ENCODE results near the gene FAM174C.

The FAM174C gene

DNA sequence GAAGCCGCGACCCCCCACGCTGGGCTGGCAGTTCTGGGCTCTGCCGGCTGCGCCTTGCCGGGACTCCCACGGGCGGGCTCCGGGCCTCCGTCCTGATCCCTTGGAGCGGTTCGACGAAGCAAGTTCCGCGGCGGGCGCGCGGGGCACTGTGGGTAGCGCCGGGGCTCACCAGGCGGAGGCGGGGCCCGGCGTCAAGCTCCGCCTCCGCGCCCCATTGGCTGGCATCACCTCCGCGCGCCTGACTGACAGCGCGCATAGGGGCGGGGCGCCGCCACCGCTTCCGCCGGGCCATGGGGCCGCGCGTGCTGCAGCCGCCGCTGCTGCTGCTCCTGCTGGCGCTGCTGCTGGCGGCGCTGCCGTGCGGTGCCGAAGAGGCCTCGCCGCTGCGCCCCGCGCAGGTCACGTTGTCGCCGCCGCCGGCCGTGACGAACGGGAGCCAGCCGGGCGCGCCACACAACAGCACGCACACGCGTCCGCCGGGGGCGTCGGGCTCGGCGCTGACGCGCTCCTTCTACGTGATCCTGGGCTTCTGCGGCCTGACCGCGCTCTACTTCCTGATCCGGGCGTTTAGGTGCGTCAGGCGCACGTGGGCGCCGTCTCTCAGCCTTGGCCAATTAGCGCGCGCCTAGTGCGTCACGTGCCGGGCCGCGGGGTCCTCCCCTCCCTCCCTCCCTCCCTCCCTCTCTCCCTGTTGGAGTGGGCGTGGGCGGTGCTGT lies at the start of gene FAM174C:
TSS of gene FAM174C (plus strand) at position 271 of the 716 bp plus-strand sequence. CDS start at position 291, 20 bp downstream.
- DNase-seq, result peak; percentile 61 to 98 (median 94)

DNA sequence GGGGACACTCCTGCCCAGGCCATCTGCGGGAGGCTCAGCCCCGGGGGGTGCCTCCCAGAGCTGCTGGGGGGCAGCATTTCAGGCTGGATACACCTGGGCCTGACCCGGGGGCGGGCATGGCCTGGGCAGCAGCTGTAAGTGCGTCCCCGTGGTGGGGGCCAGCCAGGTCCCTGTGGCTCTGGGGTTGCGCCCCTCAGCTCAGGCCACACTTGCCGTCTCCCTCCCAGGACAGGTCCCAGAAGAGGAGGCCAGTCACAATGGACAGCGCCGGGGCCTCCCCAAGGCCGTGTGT lies 49.2 kb upstream of the FAM174C start:
- no peak for DNase-seq

DNA sequence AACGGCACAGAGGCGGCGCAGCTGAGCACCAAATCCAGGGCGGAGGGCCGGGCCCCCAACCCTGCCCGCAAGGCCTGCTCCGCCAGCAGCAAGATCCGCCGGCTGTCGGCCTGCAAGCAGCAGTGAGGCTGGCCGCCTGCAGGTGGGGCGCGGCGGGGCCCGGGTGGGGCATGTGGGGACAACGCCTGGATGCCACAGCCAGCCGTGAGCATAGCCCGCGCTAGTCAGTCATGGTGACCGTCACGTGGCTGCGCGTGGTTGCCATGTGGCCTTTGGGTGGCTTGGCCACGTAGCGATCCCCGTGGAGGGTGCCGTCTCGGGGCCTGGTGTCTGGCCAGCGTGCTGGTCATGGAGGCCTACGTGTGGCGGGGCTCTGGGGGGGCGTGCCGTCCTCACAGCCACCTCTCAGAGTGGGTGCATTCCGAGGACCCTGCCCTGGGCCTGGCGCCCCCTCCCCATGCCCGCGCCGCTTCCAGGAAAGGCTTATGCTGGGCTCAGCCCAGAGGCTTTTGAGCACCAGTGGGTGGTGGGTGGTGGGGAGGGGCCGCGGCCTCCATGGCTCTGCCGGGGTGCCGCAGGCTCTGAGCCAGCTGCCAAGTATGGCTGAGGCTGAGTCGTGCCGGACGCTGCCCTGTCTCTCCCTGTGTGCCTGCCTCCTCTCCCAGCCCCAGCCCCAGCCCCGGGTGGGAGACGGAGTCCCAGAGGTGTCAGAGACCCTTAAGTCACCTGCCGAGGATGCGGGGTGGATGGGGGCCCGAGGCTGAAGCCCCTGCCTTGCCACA lies 48.6 kb upstream of the FAM174C start:
- DNase-seq, result no peak

DNA sequence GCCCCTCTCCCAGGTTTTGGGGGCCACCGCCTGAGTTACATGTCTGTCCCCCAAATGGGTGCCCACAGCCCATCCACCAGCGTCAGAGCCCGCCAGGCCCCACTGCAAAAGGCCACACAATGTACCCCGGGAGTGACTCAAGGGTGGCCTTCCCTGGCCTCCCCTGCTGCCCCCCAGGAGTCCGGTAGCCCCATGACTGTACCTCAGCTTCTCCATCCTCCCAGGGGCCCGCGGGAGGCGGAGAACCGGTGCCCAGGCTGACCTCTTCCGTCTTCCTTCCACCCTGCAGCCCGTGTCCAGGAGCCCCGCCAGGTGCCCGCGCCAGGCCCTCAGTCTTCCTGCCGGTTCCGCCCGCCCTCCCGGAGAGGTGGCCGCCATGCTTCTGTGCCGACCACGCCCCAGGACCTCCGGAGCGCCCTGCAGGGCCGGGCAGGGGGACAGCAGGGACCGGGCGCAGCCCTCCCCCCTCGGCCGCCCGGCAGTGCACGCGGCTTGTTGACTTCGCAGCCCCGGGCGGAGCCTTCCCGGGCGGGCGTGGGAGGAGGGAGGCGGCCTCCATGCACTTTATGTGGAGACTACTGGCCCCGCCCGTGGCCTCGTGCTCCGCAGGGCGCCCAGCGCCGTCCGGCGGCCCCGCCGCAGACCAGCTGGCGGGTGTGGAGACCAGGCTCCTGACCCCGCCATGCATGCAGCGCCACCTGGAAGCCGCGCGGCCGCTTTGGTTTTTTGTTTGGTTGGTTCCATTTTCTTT lies 47.9 kb upstream of the FAM174C start:
- no peak for DNase-seq

DNA sequence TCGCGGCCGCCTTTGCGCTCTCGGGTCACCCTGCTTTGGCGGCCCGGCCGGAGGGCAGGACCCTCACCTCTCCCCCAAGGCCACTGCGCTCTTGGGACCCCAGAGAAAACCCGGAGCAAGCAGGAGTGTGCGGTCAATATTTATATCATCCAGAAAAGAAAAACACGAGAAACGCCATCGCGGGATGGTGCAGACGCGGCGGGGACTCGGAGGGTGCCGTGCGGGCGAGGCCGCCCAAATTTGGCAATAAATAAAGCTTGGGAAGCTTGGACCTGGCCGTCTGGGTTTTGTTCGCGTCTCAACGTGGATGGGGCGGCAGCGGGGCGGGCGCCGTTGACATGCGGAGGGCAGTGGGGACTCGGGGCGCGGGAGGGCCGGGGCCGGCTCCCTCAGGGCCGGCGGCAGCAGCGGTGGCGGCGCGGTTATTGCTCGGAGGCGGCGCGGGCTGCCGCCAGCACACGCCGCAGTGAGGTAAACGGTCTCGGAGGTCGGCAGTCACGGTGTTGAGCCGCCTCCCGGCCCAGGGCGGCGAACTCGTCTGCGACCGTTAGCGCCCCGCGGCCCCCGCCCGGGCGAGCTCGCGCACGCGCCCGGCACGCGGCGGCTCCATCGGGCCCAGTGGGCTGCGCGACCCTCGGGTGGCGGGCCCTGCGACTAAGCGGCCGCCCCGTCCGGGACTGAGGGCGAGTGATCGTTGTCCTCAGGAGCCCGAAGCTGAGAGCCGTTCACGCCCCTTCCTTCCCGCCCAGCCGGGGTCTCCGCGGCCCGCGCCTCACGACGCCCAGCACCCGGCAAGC lies 47.0 kb upstream of the FAM174C start:
- no peak for DNase-seq

DNA sequence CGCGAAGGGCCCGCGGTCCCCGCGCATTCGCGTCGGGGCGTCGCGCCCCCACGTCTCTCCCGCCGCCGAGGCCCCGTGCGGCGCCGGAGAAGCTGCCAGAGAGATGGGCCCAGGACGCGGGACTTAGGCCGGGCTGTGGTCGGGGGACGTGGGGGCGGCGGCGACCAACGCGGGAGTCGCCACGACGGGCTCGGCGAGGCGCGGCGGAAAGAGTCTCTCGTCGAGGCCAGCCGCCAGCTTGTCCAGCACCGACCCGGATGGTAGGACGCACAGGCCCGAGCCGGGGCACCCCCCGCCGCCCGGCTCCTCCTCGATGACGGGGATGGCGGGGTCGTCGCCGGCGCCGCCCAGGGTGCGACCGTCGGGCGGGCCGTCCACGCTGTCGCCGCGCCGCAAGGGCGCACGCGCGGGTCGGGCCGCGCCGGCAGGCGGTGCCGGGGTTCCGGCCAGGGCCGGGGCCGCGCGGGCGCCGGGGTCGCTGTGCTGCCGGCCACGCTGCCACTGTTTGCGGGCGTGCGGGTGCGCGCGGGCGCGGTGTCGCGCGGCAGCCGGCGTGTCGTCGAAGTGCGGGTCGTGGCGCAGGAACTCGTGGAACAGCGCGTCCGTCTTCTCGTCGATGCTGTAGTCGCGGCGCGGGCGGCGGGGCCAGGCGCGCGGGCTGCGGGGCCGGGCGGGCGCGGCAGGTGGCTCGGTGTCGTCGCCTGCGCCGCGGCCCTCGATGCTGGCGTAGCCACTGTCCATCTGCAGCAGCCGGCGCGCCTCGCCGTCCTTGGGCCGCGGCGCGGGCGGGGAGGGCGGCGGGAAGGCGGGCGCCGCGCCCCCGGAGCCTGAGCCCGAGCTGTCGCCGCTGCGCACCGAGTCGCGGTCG lies 46.0 kb upstream of the FAM174C start:
- no peak for DNase-seq

DNA sequence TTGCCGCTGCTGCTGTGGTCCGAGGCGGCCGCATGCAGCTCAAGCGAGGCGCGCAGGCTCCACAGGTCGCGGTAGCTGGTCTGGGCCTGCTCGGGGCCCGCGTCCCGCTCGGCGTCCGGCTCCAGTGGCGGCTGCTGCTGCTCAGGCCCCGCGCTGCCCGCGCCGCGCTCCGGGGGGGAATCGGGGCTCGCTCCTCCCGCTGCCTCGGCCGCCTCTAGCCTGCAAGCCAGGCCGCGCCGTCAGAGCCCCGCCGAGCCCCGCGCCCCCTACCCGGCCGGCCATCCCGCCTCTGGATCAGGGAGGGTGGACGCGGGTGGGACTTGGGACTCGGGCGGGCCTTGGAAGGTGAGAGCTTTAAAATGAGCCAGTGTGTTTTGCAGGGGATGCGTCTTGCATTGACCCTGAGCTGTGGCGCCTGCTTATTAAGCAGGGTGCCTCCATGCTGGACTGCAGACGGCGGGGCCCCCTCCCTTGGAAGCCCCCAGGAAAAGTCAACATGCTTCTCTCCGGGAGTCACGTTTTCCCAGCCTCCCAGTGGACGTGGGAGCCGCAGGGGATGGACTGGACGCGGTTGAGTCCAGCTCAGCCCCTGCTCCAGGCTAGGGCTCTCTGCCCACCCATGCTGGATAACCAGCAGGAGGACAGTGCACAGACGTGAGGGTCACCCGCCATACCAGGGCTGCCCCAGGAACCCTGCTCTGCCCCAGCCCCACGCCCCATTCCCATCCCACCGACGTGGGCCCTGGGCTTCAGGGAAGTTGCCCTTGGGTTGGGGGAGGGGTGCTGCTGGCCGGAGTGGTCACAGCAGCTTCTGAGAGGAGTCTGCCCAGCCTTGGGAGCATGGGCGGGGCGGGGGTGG lies 45.2 kb upstream of the FAM174C start:
- no peak for DNase-seq

DNA sequence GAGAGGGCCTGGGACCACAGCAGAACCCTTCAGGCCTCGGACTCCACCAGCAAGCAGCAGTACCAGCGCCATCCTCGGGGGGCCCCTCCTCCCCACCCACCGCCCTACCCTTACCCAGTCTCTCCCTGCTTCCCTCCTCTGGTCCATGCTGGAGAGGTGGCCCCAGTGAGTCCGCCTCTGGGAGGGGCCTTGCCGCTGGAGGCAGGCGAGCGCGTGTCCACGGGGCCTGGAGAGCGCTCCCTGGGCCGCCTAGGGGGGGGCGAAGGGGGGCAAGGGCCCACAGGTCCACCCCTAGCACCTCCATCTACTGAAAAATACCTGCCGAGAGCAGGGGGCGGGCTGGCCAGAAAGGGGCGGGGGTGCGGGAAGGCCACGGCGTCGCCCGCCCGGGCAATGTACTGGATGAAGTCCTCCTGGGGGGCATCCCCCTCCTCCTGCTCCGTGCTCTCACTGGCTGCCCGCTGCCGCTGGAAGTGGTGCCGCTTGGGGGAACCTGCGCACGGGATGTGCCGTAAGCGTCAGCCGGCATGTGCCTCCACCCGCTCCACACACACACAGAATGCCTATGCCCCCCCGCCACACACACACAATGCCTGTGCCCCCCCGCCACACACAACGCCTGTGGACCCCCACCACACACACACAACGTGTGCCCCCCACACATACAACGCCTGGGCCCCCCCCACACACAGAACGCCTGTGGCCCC lies 44.4 kb upstream of the FAM174C start:
- no peak for DNase-seq

DNA sequence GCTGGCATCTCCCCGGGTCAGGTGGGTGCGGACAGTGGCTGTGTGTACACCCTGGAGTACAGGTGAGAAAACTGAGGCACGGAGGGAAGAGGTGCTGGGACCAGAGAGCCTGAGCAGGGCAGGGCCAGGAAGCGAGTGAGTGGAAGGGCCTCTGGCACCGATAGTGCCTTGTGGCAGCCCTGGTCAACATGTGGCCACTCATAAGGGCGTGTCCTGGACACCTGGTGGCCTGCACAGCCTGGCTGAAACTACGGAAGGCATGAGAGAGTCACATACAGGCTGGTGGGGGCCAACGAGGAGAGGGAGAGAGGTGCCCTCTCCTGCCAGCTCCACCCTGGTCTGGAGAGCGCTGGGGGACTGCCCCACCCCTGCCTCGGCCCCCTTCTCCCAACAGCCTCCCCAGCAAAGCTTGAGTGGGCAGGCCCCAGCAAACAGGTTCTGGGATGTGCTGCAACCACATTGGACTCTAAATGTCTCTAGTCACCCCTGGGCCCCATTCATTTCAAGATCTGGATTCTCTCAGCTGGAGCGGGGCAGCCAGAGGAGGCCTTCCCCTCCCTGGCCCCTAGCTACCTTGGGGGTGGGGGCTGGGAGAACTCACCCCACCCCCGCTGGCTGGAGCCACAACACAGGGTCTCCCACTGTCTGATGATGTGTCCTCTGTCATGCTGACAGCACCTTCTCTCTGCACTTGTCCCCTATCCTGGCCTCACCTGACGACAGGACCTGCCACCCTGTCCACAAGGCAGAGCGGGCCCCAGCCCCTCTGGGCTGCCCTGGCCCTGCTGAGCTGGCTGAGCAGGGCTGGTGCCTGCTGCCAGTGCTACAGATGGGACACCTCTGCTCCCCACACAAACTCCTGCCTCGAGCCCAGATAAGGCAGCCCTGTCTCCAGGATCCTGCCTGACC lies 43.3 kb upstream of the FAM174C start:
- DNase-seq, result no peak

DNA sequence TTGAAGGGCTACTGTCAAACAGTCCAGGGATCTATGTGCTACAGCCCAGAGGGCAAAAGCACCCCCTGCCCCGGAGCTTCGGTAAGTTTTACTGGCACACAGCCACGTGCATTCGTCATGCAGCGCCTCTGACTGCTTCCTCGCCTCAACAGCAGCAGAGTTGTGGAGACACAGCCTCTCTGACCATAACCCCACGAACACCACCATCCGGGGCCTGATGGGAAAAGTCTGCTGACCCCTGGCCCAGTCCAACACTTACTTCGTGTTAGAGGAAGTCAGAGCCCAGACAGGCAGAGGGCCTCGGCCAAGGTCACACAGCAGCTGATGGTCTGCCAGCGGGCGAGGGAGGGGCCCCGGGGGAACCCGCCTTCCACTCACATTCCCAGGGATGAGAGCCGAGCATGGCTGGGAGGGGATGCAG lies 42.7 kb upstream of the FAM174C start:
- DNase-seq, result peak in 2 of 58 donors; percentile 6 to 16

DNA sequence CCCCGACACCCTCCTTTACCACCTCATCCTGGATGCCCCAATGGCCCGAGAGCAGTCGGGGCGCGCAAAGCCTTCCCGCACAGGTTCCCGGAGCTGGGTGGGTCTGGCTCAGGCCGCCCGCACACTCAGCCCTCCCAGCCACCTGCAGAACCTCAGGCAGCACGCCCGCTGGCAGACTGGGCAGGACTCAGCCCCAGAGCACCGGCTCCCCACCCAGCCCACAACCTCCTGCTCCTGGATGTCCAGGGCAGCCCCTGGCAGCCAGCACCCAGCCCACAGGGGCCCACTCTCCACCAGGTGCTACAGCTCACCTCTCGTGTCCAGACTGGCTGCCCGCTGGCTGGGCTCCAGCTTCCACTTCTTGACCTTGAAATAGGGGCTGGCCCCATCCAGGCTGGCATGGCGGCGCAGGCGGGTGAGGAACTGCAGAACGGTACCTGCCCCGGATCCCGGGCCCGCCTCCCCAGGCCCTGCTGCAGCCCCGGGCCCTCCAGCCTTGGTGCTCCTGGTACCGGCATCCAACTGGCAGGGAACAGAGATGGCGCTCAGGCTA lies 42.1 kb upstream of the FAM174C start:
- no peak for DNase-seq

DNA sequence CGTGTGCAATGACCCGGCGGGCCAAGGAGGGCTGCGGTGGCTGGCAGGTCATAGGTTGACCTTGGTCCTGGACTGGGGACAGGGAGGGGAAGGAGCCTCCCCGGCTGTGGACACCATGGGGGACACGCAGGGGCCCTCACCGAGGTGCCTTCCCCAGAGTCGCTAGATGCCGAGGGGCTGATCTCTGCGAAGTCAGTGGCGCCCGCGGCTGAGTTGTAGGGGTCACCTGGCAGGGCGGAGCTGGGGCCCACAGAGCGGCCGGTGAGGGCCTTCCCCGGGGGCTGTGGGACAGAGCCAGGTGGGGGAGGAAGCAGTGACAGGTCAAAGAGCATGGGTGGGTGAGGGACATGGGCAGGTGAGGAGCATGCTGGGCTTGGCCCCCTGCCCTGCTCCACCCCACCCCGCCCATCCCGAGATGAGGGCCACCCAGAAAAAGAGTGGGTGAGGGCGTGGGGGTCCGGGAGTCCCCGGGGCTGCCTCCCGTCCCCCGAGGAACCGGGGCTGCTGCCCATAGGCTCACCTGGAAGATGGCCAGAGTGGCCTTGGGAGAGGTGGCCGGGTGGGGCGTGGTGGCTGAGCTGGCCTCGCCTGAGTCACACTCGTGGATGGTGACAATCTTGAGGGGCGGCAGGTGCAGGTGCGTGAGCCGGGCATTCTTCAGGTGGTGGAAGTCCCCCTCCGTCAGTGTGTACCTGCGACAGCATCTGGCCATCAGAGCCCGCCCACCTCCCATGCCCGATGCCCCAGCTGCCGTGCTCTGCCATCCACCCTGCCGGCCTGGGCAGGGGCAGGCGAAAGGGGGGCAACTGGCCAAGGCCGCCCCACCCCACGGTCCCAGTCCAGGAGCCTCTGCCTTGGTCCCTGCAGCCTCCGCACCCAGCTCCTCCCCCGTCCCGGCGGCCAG lies 41.0 kb upstream of the FAM174C start:
- DNase-seq, result no peak

DNA sequence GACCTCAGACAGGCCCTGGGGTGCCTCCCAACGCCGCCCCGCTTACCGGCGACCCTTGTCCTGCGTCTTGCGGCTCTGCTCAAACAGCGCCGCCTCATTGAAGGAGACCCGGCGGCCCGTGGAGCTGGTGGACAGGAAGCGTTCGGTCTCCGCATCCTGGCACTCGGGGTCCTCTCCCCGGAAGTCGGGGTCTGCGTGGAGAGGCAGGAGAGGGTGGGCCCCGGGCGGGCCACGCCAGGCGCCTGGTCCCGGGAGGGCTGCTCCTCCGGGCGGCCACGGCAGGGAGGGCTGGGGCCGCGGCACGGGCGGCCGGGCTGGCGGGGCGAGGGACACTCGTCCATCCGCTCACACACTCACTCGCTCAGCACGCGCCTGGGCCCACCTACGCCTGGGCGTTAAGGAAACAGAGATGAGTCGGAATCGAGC lies 40.4 kb upstream of the FAM174C start:
- no peak for DNase-seq

DNA sequence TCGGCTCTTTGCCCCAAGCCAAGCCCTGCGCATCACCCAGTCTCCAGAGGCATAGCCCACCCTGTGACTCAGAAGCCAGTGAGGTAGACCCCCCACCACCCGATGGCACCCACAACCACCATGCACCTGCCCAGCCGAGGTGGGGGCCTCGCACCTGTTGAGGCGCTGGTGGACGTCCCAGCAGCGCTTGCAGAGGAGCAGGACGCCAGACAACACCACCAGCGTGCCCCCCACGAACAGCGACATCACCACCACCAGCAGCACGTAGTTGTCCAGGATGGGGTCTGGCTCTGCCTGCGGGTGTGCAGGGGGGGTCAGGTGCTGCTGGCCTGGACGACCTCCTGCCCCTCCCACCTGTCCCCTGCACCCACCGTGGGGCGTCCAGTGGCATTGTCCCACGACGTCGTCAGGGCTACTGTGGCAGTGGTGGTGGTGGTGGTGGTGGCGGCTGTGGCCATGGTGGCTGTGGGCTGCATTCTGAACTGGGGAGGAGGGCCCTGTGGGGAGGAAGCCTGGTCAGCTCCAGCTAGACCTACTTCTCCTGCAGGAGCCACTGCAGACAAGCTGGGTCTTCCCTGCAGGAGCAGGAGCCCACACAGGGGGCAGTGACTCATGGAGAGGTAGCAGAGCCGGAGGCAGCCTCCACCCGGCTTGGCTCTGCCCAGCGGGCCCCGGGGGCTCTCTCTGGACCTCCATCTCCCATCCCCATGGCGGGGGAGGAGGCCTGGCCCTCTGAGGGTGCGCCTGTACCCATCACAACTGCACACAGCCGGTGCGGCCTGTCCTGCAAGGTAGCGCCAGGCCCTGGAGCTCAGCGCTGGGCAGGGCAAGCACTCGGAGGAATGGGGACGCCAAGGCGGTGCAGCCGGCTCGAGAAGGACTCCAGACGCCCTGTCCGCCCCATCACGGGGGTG lies 39.4 kb upstream of the FAM174C start:
- DNase-seq, result peak in 5 of 58 donors; percentile 26 to 60 (median 44)

DNA sequence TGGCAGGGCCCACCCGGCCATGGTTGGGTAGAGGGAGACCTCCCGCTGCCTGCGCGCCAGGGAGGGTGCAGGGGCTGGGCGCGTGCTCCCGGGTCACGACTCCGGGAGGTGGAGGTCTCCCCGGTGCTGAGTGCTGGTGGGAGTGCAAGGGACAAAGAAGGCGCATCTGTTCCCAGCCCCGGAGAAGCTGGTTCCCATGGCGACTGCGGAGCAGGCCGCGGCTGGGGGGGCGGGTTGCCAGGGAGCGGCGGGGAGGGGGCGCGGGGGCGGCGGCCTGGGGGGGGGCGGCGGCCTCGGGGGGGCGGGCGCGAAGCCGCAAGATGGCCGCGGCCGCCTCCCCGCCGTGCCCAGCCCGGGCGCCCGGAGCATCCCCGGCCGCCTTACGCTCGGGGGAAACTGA lies 38.8 kb upstream of the FAM174C start:
- peak in 22 of 58 donors; percentile 17 to 66 (median 42) for DNase-seq

Data from anterior cingulate cortex (tissue), 58 donors.